Neural cell (in vitro differentiated cells): ENCODE measurements around the gene LRSAM1. TPM values are rescaled to one million over a fixed set of nuclear protein-coding genes. Genes with fewer than 3 reads are reported as not detected.

Source experiments
- H2AFZ ChIP-seq: fragments of 200-600, 300-800 bp; sonication (generic), shearing (Covaris generic); 2 replicates; pipeline ENCODE4 v1.6.0; 2014; ENCODE audit warnings: low read depth, mild to moderate bottlenecking, antibody characterized with exemption, low read length, moderate library complexity
- H3F3A ChIP-seq: fragments of 200-600 bp; shearing (Covaris generic); 2 replicates; pipeline ENCODE4 v1.6.1; 2016; ENCODE audit warnings: mild to moderate bottlenecking, moderate library complexity, mixed read lengths, antibody characterized with exemption, low read length; ENCODE audit not compliant: insufficient read depth, poor library complexity, severe bottlenecking
- H3K27ac ChIP-seq: fragments of 200-600, 300-800 bp; sonication (generic), shearing (Covaris generic); 2 replicates; pipeline ENCODE4 v1.5.1; 2014; ENCODE audit warnings: mild to moderate bottlenecking, low read length, moderate library complexity
- H3K27me3 ChIP-seq: fragments of 300-800, 200-600 bp; sonication (generic), shearing (Covaris generic); 2 replicates; pipeline ENCODE4 v1.6.0; 2014; ENCODE audit warnings: mild to moderate bottlenecking, low read depth, low read length, moderate library complexity; ENCODE audit not compliant: insufficient read depth
- H3K36me3 ChIP-seq: fragments of 300-800, 200-600 bp; sonication (generic), shearing (Covaris generic); 2 replicates; pipeline ENCODE4 v1.5.1; 2014; ENCODE audit warnings: mild to moderate bottlenecking, antibody characterized with exemption, low read length, moderate library complexity; ENCODE audit not compliant: insufficient read depth
- H3K4me2 ChIP-seq: fragments of 300-800, 200-600 bp; sonication (generic), shearing (Covaris generic); 2 replicates; pipeline ENCODE4 v1.6.0; 2014; ENCODE audit warnings: mild to moderate bottlenecking, low read length
- H3K4me3 ChIP-seq: fragments of 300-800, 200-600 bp; sonication (generic), shearing (Covaris generic); 2 replicates; pipeline ENCODE4 v1.5.1; 2014; ENCODE audit warnings: mild to moderate bottlenecking, low read length, moderate library complexity
- H3K79me2 ChIP-seq: fragments of 200-600 bp; shearing (Covaris generic); replicated peaks from 2 replicates; pipeline ENCODE4 v1.6.0; 2014; ENCODE audit warnings: mild to moderate bottlenecking, low read length, moderate library complexity; ENCODE audit not compliant: insufficient read depth
- H3K9ac ChIP-seq: fragments of 300-800, 200-600 bp; sonication (generic), shearing (Covaris generic); 2 replicates; pipeline ENCODE4 v1.6.1; 2016; ENCODE audit warnings: mild to moderate bottlenecking, low read length, mixed read lengths
- H3K9me2 ChIP-seq: fragments of 200-600 bp; shearing (Covaris generic); 2 replicates; pipeline ENCODE4 v1.6.1; 2016; ENCODE audit warnings: mild to moderate bottlenecking, low read length, mixed read lengths; ENCODE audit not compliant: insufficient read depth
- H3K9me3 ChIP-seq: fragments of 200-600, 300-800 bp; sonication (generic), shearing (Covaris generic); 2 replicates; pipeline ENCODE4 v1.6.1; 2016; ENCODE audit warnings: mild to moderate bottlenecking, mixed run types, low read length, moderate library complexity, mixed read lengths
- H4K20me1 ChIP-seq: fragments of 200-600 bp; shearing (Covaris generic); 2 replicates; pipeline ENCODE4 v1.6.1; 2016; ENCODE audit warnings: mild to moderate bottlenecking, mixed run types; ENCODE audit not compliant: insufficient read depth
- CTCF ChIP-seq: fragments of 450-650 bp; IDR thresholded peaks from 2 replicates; pipeline ENCODE4 v1.5.1; 2014; ENCODE audit warnings: antibody characterized with exemption, mild to moderate bottlenecking, moderate library complexity; ENCODE audit not compliant: poor library complexity, severe bottlenecking
- EP300 ChIP-seq: fragments of 450-650 bp; conservative IDR thresholded peaks from 2 replicates; pipeline ENCODE4 v1.6.1; 2014; ENCODE audit warnings: antibody characterized with exemption, mild to moderate bottlenecking, moderate library complexity; ENCODE audit not compliant: poor library complexity, severe bottlenecking
- EZH2 ChIP-seq: fragments of 200-600, 300-800 bp; shearing (Covaris generic), sonication (generic); IDR thresholded peaks from 2 replicates; pipeline ENCODE4 v1.6.1; 2014; ENCODE audit warnings: antibody characterized with exemption, low read length, borderline replicate concordance, mild to moderate bottlenecking; ENCODE audit not compliant: insufficient read depth, poor library complexity, severe bottlenecking
- MXI1 ChIP-seq: fragments of 450-650 bp; conservative IDR thresholded peaks from 2 replicates; pipeline ENCODE4 v1.6.1; 2014; ENCODE audit warnings: antibody characterized with exemption, mild to moderate bottlenecking; ENCODE audit not compliant: poor library complexity, severe bottlenecking
- POLR2AphosphoS5 ChIP-seq: IDR thresholded peaks from 2 replicates; pipeline ENCODE4 v1.6.1; 2012
- RAD21 ChIP-seq: fragments of 450-650 bp; conservative IDR thresholded peaks from 2 replicates; pipeline ENCODE4 v1.6.1; 2014; ENCODE audit warnings: antibody characterized with exemption, mild to moderate bottlenecking, moderate library complexity
- REST ChIP-seq: IDR thresholded peaks from 2 replicates; pipeline ENCODE4 v1.6.1; 2012; ENCODE audit warnings: borderline replicate concordance
- SMC3 ChIP-seq: fragments of 450-650 bp; conservative IDR thresholded peaks from 2 replicates; pipeline ENCODE4 v1.6.1; 2014; ENCODE audit warnings: antibody characterized with exemption, mild to moderate bottlenecking, moderate library complexity; ENCODE audit not compliant: poor library complexity
- TAF1 ChIP-seq: IDR thresholded peaks from 2 replicates; pipeline ENCODE4 v1.6.1; 2012; ENCODE audit warnings: low read depth
- polyA plus RNA-seq: library from polyadenylated mRNA; depleted of rRNA; stranded (reverse); fragments of >200 nt; gene quantifications from 2 replicates; pipeline ENCODE4 v1.2.3, GENCODE V29; 2014

The LRSAM1 gene
- polyA plus RNA-seq, 1 donor from 2014 or later = 21.6 TPM

GRCh38 chr9:127535396-127535795, 84.1 kb downstream of the LRSAM1 start:
- Histone ChIP-seq H3K27ac (no peak overlapping the region), H2AFZ (no peak overlapping the region), H3K9ac (no peak overlapping the region), H3K9me2 (no peaks in the 10 kb centered on the region), H3K4me3 (no peak overlapping the region), H3K27me3 (no peaks in the 10 kb centered on the region), H3K4me2 (no peak overlapping the region), H3K36me3 (no peaks in the 10 kb centered on the region), H3K79me2 (no peaks in the 10 kb centered on the region), H3F3A (no peaks in the 10 kb centered on the region), H4K20me1 (no peaks in the 10 kb centered on the region), H3K9me3 (no peaks in the 10 kb centered on the region)
- TF ChIP-seq POLR2AphosphoS5 (no peak), SMC3 (no peak), RAD21 (no peak), MXI1 (no peak), TAF1 (no peak), EZH2 (no peak), CTCF (no peak), EP300 (no peak), REST (no peak)

GRCh38 chr9:127535834-127536233, 84.5 kb downstream of the LRSAM1 start:
- TF ChIP-seq TAF1 (no peak), EP300 (no peak), REST (no peak), EZH2 (no peak), MXI1 (no peak), CTCF (no peak), SMC3 (no peak)
- Histone ChIP-seq H3K27me3 (no peaks in the 10 kb centered on the region), H2AFZ (no peak overlapping the region), H3K9me2 (no peaks in the 10 kb centered on the region), H3K9ac (no peak overlapping the region), H3K27ac (no peak overlapping the region), H4K20me1 (no peaks in the 10 kb centered on the region), H3K79me2 (no peaks in the 10 kb centered on the region), H3F3A (no peaks in the 10 kb centered on the region), H3K9me3 (no peaks in the 10 kb centered on the region), H3K4me2 (no peak overlapping the region), H3K4me3 (no peak overlapping the region), H3K36me3 (no peaks in the 10 kb centered on the region)
